Astrocyte of the spinal cord (primary cell): Measurements from ENCODE around the gene CFAP100.

ENCODE experiments used
- DNase-seq: peaks from one replicate; pipeline ENCODE4 v3.0.0; 2011; ENCODE audit warnings: low read depth, low spot score
- H3K4me3 ChIP-seq: 2 replicates; pipeline ENCODE4 v1.5.1; 2011; ENCODE audit warnings: low read depth, mild to moderate bottlenecking, low read length, moderate library complexity
- in situ Hi-C: cut with HindIII; loops from 2 replicates; pipeline ENCODE4 v1.10.0; 2017; ENCODE audit warnings: low sequenced_read_pairs
- TF ChIP-seq, protein P1 (sequence below): IDR thresholded peaks from 2 replicates; pipeline ENCODE4 v1.5.1; 2012; ENCODE audit warnings: low read depth, mild to moderate bottlenecking, low read length, inconsistent platforms

CFAP100 gene

DNA sequence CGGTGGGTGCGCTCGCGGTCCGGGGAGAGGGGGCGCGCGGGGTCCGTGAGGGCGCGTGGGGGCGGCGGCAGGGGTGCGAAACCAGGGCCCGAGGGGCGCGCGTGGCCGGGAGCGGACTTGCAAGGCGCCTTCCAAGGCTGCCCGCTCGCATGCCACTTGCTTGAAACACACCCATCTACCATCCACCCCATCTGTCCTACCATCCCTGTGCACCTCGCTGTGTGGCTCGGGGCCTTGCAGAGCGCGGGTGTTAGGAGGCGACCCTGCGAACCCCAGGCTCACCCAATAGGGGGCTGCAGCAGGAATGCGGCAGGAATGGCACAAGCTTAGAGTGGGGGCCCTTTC, 240 bp downstream of the CFAP100 start:
- in situ Hi-C loops = no loop called here
- TF ChIP-seq, protein P1, sequence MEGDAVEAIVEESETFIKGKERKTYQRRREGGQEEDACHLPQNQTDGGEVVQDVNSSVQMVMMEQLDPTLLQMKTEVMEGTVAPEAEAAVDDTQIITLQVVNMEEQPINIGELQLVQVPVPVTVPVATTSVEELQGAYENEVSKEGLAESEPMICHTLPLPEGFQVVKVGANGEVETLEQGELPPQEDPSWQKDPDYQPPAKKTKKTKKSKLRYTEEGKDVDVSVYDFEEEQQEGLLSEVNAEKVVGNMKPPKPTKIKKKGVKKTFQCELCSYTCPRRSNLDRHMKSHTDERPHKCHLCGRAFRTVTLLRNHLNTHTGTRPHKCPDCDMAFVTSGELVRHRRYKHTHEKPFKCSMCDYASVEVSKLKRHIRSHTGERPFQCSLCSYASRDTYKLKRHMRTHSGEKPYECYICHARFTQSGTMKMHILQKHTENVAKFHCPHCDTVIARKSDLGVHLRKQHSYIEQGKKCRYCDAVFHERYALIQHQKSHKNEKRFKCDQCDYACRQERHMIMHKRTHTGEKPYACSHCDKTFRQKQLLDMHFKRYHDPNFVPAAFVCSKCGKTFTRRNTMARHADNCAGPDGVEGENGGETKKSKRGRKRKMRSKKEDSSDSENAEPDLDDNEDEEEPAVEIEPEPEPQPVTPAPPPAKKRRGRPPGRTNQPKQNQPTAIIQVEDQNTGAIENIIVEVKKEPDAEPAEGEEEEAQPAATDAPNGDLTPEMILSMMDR = no peak
- no peak overlapping the region for H3K4me3 ChIP-seq
- DNase-seq = no peak

GRCh38 chr3:126395846-126396513, 1.3 kb downstream of the CFAP100 start:
- in situ Hi-C loops = no loop called here
- DNase-seq = no peak
- TF ChIP-seq, protein P1 = no peak
- no peak overlapping the region for H3K4me3 ChIP-seq

GRCh38 chr3:126396536-126396935, 1.8 kb downstream of the CFAP100 start:
- no peak for DNase-seq
- in situ Hi-C loops = no loop called here
- TF ChIP-seq, protein P1 = no peak
- H3K4me3 ChIP-seq = no peak overlapping the region

GRCh38 chr3:126397610-126398422, 3.1 kb downstream of the CFAP100 start:
- H3K4me3 ChIP-seq = no peak overlapping the region
- in situ Hi-C loops = no loop called here
- DNase-seq = no peak
- TF ChIP-seq, protein P1 = no peak

DNA sequence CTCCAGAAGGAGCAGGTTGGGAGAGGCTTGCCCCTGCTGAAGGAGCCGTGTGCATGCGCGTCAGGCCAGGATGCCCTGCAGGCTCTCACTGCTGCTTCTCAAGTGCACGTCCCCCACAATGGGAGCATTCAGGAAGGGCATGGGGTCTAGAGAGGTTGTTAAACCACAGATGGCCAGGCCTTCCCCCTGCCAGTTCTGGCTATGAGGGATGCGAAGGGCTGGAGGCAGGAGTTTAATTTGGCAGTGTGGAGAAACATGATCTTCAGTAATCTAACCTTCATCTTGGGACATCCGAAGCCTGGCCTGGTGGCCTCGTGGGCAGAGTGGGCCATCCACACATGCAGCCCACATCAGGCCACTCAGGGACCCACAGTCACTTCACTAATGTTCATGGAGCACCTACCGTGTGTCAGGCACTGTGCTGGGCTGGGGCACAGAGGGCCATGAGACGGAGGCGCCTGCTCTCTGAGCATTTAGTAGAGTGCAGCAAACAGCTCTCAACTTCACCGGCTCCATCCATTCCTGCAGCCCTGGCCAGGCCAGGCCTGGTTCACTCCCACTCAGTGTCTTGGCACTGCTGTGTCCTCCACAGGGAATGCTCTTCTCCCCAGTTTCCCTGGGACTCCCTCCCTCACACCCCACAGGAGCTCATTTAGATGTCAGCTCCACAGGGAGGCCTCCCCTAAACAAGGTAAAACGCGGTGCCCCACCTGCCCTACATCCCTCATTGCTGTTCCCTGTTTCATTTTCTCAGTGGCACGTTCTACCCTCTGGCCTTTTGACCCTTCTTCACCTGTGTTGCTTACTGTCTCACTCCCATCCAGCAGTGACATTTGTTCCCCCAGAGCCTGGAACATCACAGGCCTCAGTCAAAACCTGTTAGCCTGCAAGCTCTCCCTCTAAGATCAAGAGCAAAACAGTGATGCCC, 4.0 kb downstream of the CFAP100 start:
- H3K4me3 ChIP-seq = no peak overlapping the region
- TF ChIP-seq, protein P1 = no peak
- no peak for DNase-seq
- in situ Hi-C loops = no loop called here

DNA sequence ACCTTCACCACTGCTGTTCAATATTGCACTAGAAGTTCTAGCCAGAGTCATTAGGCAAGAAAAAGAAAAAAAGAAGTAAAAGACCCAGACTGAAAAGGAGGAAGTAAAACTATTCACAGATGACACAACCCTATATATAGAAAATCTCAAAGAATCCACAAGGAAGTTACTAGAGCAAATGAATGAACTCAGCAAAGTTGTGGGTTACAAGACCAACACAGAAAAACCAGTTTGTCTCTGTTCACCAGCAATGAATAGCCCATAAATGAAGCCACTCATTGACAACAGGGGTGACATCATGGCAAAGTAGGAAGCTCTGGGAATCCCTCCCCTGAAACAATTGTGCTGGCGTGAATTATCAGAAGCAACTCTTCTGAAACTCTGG, 4.6 kb downstream of the CFAP100 start:
- DNase-seq = no peak
- no peak overlapping the region for H3K4me3 ChIP-seq
- in situ Hi-C loops = no loop called here
- TF ChIP-seq, protein P1 = no peak
